UCSD-AML1 (cell line): ENCODE results near the gene COL9A2.
A peak's percentile ranks its signal among the peaks of the same experiment; 100 is the strongest.

ENCODE experiments used
- DNase-seq: peaks from one replicate; lab custom pipeline; 2025; ENCODE audit not compliant: unreplicated experiment; lab: John Stamatoyannopoulos, UW

COL9A2 gene

GRCh38 chr1:40265298-40265697 lies 51.8 kb downstream of the COL9A2 start:
- DNase-seq, result no peak

- DNase-seq, result no peak
Measured at GRCh38 chr1:40264354-40264781, 52.7 kb downstream of the COL9A2 start.

DNA sequence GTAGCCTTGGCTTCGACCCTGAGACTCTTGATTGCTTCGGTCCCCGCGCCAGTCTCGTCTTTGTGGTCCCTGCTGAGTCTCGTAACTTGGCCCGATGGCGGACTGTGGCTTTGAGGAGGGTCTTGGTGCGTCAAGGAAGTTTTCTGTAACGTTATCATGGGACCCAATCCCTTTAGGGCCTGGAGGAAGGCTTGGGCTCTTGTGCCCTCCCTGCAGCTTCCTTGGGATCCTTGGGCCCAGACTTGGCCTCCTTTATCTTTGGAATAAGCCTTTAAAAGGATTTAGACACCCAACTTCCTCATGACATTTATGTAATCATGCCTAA lies 58.7 kb downstream of the COL9A2 start:
- DNase-seq, result no peak

GRCh38 chr1:40257688-40258444 lies 59.2 kb downstream of the COL9A2 start, which contains the start of gene ZMPSTE24:
Gene ZMPSTE24 (plus strand): TSS chr1:40258236. CDS start chr1:40258272, 36 bp downstream.
- peak; percentile 96 for DNase-seq

DNA sequence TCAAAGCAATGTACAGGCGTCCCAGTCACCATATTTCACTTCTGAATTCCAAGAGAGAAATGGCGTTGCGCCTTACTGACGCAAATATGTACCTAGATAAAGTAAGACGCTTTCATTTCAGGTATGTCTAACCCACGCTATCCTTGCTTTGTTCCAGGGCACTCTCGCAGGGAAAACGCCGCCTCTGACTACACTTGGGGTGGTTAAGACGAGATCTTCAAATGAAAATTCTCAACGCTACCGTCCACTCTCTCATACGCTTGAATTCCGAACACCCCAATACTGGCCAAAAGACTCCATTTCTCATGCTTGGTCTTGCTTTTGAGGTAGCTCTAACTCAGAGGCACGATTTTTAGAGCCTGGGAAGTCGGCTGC lies 59.8 kb downstream of the COL9A2 start:
- no peak for DNase-seq

DNA sequence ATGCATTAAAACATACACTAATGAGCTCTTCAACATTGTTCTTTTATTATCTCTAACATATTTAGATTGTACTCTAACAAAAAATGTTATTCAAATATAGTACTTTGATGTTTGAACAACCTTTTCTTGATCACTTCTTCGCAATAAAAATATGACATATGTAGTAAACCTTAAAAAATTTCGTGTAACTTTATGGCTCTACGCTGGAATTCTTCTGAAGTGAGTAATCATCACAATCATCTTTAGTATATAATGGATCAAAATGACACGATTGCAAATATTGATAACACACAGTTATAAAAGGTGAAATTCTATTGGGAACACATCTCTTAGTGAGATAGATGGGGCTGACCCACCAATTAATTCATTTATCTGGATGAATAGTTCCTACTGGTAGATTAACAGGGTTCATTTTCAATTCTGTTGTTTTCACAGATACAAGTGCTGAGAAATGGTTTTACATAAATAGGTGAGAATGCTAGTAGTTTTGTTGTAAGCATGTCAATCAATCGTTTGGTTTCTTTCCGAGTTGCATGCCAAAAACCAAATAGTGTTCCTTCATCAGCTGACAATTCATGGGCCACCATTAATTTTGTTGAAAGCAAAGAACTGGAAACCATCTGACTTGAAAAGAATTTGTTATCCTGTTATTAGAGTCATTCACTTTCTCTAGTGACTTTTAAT lies 60.5 kb downstream of the COL9A2 start:
- no peak for DNase-seq

DNA sequence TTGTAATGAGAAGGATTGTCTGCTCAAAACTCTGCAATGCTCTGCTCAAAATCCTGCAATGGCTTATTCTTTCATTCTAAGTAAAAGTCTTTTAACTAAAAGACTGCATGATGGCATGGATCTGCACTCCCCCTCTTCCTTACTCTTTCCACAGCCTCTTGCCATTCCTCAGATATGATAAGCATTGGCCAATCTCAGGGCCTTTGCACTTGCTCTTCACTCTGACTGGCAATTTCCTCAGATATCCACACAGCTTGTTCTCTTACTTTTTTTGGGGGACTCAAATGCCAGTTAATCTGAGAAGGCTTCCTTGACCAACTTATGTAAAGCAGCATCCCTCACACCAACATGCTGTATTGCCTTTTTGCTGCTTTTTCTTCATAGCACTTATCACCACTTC lies 61.9 kb downstream of the COL9A2 start:
- DNase-seq, result no peak

DNA sequence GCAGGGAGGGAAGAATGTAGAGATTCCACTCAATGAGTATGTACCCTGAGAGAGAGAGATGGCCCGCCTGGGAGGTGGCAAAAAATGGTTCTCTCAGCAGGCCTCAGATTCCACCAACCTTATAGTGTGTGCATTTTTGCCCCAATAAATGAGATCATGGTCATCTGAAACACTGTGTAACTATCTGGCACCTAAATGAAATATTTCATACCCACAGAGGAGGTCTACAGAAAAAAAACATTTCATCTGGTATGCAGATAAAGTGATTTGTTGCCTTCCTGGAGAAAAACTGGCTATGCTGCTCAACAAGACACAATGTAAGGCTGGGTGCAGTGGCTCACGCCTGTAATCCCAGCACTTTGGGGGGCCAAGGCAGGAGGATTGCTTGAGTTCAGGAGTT lies 64.5 kb downstream of the COL9A2 start:
- no peak for DNase-seq

GRCh38 chr1:40251456-40251855 lies 65.6 kb downstream of the COL9A2 start:
- no peak for DNase-seq
